ENCODE results near the gene TMEM132C.
"Not testable (repeated sequence)": the region's sequence is repeated elsewhere in the genome, so short reads cannot be mapped to it uniquely, and the experiment has no call there.

- TF ChIP-seq CTCF, EP300, POLR2A (IDR thresholded peaks at IDR 0.05): not testable (repeated sequence)
These were observed 337.2 kb downstream of the TMEM132C start for GRCh38 chr12:128604219-128604618.
